Tibial nerve (tissue), 4 donors: Measurements from ENCODE around the gene PSMA6.

Experiments
- EP300 ChIP-seq, 2 donors: sonication (generic); formaldehyde crosslinking; IDR thresholded peaks; one replicate each; pipeline ENCODE4 v1.6.1; 2017; ENCODE audit warnings: antibody characterized with exemption in 2 of 2, mild to moderate bottlenecking in 1 of 2
- POLR2A ChIP-seq, 2 donors: fragments of 450-650 bp; IDR thresholded peaks; one replicate each; pipeline ENCODE4 v1.6.1; 2017; ENCODE audit warnings: antibody characterized with exemption in 2 of 2, mild to moderate bottlenecking in 2 of 2, moderate library complexity in 2 of 2
- TF ChIP-seq, protein P1 (sequence below), 5 experiments: fragments of 200-600 bp in 3 of 5; fragments of 450-650 bp in 2 of 5; sonication (generic) in 3 of 5; IDR thresholded peaks; one replicate each; pipeline ENCODE4 v1.5.1; 2016 to 2019; ENCODE audit warnings: antibody characterized with exemption in 5 of 5, mild to moderate bottlenecking in 3 of 5, moderate library complexity in 2 of 5

DNA sequence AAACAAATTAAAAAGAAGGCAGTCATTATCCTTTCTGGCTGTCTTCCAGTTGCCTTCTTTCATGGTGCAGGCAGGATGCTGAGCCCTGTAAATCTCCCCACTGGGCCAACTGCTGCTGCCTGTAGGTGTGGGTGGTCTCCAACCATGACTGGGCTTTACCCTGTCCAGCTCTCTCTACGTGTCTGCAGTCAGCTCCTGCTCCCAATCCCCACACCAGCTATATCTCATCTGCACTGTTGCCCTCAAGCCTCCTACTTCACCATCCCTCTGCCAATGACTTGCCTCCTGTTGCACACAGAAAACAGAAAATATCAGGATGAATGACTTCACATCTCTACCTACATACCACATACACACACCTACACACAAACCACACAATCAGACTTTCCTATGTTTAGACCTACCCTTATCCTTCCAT, 39.7 kb upstream of the PSMA6 start:
- TF ChIP-seq, protein P1, sequence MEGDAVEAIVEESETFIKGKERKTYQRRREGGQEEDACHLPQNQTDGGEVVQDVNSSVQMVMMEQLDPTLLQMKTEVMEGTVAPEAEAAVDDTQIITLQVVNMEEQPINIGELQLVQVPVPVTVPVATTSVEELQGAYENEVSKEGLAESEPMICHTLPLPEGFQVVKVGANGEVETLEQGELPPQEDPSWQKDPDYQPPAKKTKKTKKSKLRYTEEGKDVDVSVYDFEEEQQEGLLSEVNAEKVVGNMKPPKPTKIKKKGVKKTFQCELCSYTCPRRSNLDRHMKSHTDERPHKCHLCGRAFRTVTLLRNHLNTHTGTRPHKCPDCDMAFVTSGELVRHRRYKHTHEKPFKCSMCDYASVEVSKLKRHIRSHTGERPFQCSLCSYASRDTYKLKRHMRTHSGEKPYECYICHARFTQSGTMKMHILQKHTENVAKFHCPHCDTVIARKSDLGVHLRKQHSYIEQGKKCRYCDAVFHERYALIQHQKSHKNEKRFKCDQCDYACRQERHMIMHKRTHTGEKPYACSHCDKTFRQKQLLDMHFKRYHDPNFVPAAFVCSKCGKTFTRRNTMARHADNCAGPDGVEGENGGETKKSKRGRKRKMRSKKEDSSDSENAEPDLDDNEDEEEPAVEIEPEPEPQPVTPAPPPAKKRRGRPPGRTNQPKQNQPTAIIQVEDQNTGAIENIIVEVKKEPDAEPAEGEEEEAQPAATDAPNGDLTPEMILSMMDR (IDR thresholded peaks at IDR 0.05) = no peak
- TF ChIP-seq POLR2A (IDR thresholded peaks at IDR 0.05) (no peak), EP300 (IDR thresholded peaks at IDR 0.05) (no peak)
